HTR-8/SVneo (cell line): Measurements from ENCODE around the gene MRAP.

Experiments
- DNase-seq: peaks from one replicate; pipeline ENCODE4 v3.0.0; 2011; ENCODE audit warnings: low spot score, mixed read lengths; ENCODE audit not compliant: insufficient read length
- FAIRE-seq: peaks from 2 replicates; lab custom pipeline; 2011; peaks lifted over from hg19 to GRCh38; lab: Jason Lieb, UNC

MRAP gene

GRCh38 chr21:32320059-32320458 lies 21.4 kb downstream of the MRAP start:
- DNase-seq (no peak), FAIRE-seq (no peak)

GRCh38 chr21:32320726-32321125 lies 22.1 kb downstream of the MRAP start:
- no peak for FAIRE-seq

GRCh38 chr21:32321480-32321879 lies 22.8 kb downstream of the MRAP start:
- no peak for FAIRE-seq
- no peak for DNase-seq

More at GRCh38 chr21:32320726-32321125, 22.1 kb downstream of the MRAP start:
- DNase-seq: no peak

GRCh38 chr21:32322103-32322502 lies 23.4 kb downstream of the MRAP start:
- FAIRE-seq (no peak), DNase-seq (no peak)

GRCh38 chr21:32322676-32323075 lies 24.0 kb downstream of the MRAP start:
- FAIRE-seq (peak; percentile 38), DNase-seq (no peak)

GRCh38 chr21:32325706-32326105 lies 27.1 kb downstream of the MRAP start:
- DNase-seq (no peak), FAIRE-seq (no peak)

- no peak for DNase-seq
- no peak for FAIRE-seq
Observed at GRCh38 chr21:32328595-32328994, 29.9 kb downstream of the MRAP start.

- no peak for FAIRE-seq
- DNase-seq: no peak
Observed at GRCh38 chr21:32329331-32329730, 30.7 kb downstream of the MRAP start.

- DNase-seq (no peak), FAIRE-seq (no peak)
Observed at GRCh38 chr21:32329776-32330175, 31.1 kb downstream of the MRAP start.

- DNase-seq (no peak), FAIRE-seq (no peak)
Observed at GRCh38 chr21:32330784-32331311, 32.2 kb downstream of the MRAP start.

- DNase-seq (no peak), FAIRE-seq (no peak)
Observed at GRCh38 chr21:32331444-32332305, 33.0 kb downstream of the MRAP start.

- FAIRE-seq (no peak), DNase-seq (no peak)
Observed at GRCh38 chr21:32332463-32332951, 33.9 kb downstream of the MRAP start.

GRCh38 chr21:32333953-32334673 lies 35.5 kb downstream of the MRAP start:
- FAIRE-seq (no peak), DNase-seq (no peak)

- DNase-seq (no peak), FAIRE-seq (no peak)
Observed at GRCh38 chr21:32334980-32335531, 36.4 kb downstream of the MRAP start.

- DNase-seq (no peak), FAIRE-seq (no peak)
Observed at GRCh38 chr21:32335601-32336575, 37.2 kb downstream of the MRAP start.

GRCh38 chr21:32336711-32337110 lies 38.1 kb downstream of the MRAP start:
- DNase-seq (no peak), FAIRE-seq (no peak)

GRCh38 chr21:32337206-32337605 lies 38.6 kb downstream of the MRAP start:
- FAIRE-seq (no peak), DNase-seq (no peak)

GRCh38 chr21:32338209-32338921 lies 39.7 kb downstream of the MRAP start:
- DNase-seq: no peak
- no peak for FAIRE-seq
